Pancreas (tissue), 10 donors: ENCODE measurements around the gene NUP43. TPM values are rescaled to one million over a fixed set of nuclear protein-coding genes. Genes with fewer than 3 reads are reported as not detected.

Experiments
- ATAC-seq, 4 donors: fragments of 200-7000 bp; cut with Tn5 transposase; one replicate each; pipeline versions ENCODE4 v1.8.0 to v1.9.1; 2020; ENCODE audit warnings: mild to moderate bottlenecking in 4 of 4, moderate library complexity in 4 of 4
- DNase-seq, 6 donors: peaks; one replicate each; pipeline ENCODE4 v3.0.0-alpha.2; 2020
- FAIRE-seq: peaks from 2 replicates; lab custom pipeline; 2012; peaks lifted over from hg19 to GRCh38; lab: Jason Lieb, UNC
- H3K27ac ChIP-seq, 4 donors: fragments of 200-600 bp; sonication (generic); 1 replicate in 3 of 4; 2 replicates in 1 of 4; pipeline versions ENCODE4 v1.5.0 to v1.8.0; 2020
- H3K27me3 ChIP-seq, 4 donors: fragments of 200-600 bp; one replicate each; pipeline ENCODE4 v1.8.0; 2021
- H3K36me3 ChIP-seq, 3 donors: fragments of 200-600 bp; sonication (generic) in 1 of 3; one replicate each; pipeline versions ENCODE4 v1.5.0 to v1.8.0; 2020 to 2021
- H3K4me1 ChIP-seq, 3 donors: fragments of 200-600 bp; one replicate each; pipeline ENCODE4 v1.8.0; 2021
- H3K4me3 ChIP-seq, 4 donors: fragments of 200-600 bp; sonication (generic) in 2 of 4; one replicate each; pipeline versions ENCODE4 v1.5.0 to v1.8.0; 2020 to 2021
- H3K9me3 ChIP-seq, 4 donors: fragments of 200-600 bp; one replicate each; pipeline ENCODE4 v1.8.0; 2021
- WGBS, 2 donors: extraction: QIAGEN DNeasy Blood & Tissue Kit; methylation state at CpG; one replicate each; pipeline ENCODE4 v1.1.7; 2013; 5-methylcytosine and 5-hydroxymethylcytosine counted together
- intact Hi-C, 3 donors: fragments of 100-400 bp; cut with DNase I; formaldehyde crosslinking; loops; one replicate each; pipeline versions ENCODE4 v1.11.1 to v1.14.2; 2022
- polyA plus RNA-seq, 2 donors: library from polyadenylated mRNA; stranded (reverse); fragments of 200-250 nt; gene quantifications; one replicate each; pipeline ENCODE4 v1.2.3, GENCODE V29; 2013
- total RNA-seq, 6 donors: library from RNA; stranded (reverse); fragmentation: NEBNext Ultra II Directional in 4 of 6; extraction: Animal tissue kit (Norgen Biotek cat#: 25700) in 4 of 6; gene quantifications; one replicate each; pipeline versions ENCODE4 v1.2.1 to v1.2.4, GENCODE V29; 2021 to 2023
- TF ChIP-seq, protein P1 (sequence below), 4 donors: fragments of 200-600 bp; sonication (generic) in 3 of 4; IDR thresholded peaks; one replicate each; pipeline versions ENCODE4 v1.5.0 to v1.8.0; 2021; ENCODE audit warnings: antibody characterized with exemption in 4 of 4
- donor health status: healthy with polysubstance abuse.
- donor health status: DM: no; HTN: no; CAD: no; lungs with moderate emphysema.
- donor health status: DM: no; HTN: no; CAD: no.
- donor health status: control.
- donor health status: control.
- donor health status: Bipolar disorder and iron deficiency.
- donor health status: DM: yes; HTN: yes; CAD: no.
- donor health status: DM: no; HTN: no; CAD: no.
- donor health status: DM: no; HTN: no; CAD: no.
- donor health status: DM: yes; HTN: yes; CAD: no.

NUP43 gene
- total and polyA plus RNA-seq, 8 donors: 7.2 to 21.0 (median 15.3) TPM

DNA sequence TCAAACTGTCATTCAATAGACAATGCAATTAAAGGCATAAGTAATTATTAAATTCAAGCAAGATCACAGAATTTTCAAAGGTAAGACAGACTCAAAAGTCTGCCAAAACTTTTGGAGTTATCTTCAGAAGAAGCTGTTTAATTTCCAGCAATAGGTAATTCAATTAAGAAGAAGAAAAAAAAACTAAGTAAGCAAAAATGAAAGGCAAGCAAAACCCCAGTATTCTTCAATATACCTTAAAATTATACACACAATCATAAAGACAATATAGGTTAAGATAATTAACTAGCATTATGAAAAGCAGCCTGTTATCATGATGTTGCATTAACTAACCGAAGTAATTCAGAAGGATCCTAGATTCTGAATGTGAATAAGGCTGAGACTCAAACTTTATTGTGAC is 31.9 kb downstream of the NUP43 start:
- intact Hi-C loops: no loop called here
- WGBS, 2 donors: 86 to 93% methylated on average over 1 of the region's 1 CpG
- Histone ChIP-seq H3K27ac (no peak overlapping the region), H3K27me3 (no peaks in the 10 kb centered on the region), H3K9me3 (no peaks in the 10 kb centered on the region), H3K4me1 (peaks cover 7 to 26% (median 16%) of the 10 kb centered on the region in 3 donors), H3K36me3 (no peaks in the 10 kb centered on the region), H3K4me3 (no peak overlapping the region)
- ATAC-seq (no peak), DNase-seq (no peak), FAIRE-seq (no peak)
- TF ChIP-seq, protein P1, sequence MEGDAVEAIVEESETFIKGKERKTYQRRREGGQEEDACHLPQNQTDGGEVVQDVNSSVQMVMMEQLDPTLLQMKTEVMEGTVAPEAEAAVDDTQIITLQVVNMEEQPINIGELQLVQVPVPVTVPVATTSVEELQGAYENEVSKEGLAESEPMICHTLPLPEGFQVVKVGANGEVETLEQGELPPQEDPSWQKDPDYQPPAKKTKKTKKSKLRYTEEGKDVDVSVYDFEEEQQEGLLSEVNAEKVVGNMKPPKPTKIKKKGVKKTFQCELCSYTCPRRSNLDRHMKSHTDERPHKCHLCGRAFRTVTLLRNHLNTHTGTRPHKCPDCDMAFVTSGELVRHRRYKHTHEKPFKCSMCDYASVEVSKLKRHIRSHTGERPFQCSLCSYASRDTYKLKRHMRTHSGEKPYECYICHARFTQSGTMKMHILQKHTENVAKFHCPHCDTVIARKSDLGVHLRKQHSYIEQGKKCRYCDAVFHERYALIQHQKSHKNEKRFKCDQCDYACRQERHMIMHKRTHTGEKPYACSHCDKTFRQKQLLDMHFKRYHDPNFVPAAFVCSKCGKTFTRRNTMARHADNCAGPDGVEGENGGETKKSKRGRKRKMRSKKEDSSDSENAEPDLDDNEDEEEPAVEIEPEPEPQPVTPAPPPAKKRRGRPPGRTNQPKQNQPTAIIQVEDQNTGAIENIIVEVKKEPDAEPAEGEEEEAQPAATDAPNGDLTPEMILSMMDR (IDR thresholded peaks at IDR 0.05): no peak

DNA sequence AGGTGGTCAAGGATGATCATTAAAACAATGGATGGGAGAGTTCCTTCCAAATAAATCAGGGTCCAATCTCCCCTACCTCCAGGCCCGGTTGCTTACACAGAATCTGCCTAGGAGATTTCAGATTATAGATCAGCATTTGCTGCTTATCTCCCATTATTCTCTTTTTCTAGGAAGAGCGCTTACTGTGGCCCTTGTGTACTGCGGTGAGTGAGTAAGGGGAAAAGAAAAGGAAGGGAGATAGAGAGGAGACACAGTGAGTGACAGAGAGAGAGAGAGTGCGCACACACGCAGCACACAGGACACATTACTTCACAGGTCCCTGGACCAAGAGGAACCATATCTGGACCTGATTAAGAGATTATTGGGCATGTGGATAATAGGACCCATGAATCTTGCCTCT is 34.6 kb downstream of the NUP43 start:
- FAIRE-seq (no peak), DNase-seq (no peak), ATAC-seq (no peak)
- Histone ChIP-seq H3K27me3 (no peaks in the 10 kb centered on the region), H3K9me3 (no peaks in the 10 kb centered on the region), H3K36me3 (no peaks in the 10 kb centered on the region), H3K27ac (no peak overlapping the region), H3K4me3 (no peak overlapping the region), H3K4me1 (peaks cover 16 to 25% (median 20%) of the 10 kb centered on the region in 3 donors)
- 96 to 98% methylated on average over 5 of the region's 5 CpGs for WGBS, 2 donors
- intact Hi-C loops: no loop called here
- TF ChIP-seq, protein P1 (IDR thresholded peaks at IDR 0.05): no peak

DNA sequence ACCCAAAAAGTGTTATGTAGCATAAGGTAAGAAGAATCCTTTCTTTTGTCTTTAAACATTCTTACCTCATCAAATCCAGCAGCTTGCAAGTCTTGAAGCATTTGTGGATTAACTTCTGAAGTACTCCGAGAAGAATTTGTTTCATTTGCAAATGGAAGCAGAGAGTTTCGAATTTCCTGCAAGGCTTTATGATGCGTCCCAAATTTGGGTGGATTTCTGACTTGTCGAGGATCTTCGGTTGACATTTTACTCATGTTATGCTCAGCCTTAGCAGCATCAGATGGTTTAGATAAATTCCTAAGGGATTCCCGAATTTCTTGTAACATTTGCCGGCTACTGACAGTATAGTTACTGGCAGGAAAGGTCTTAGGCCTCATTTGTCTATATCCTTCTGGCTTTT is 44.6 kb downstream of the NUP43 start:
- TF ChIP-seq, protein P1 (IDR thresholded peaks at IDR 0.05): no peak
- H3K4me1 ChIP-seq: no peaks in the 10 kb centered on the region
- no peaks in the 10 kb centered on the region for H3K27me3 ChIP-seq
- no peak for DNase-seq
- 80 to 82% methylated on average over 7 of the region's 7 CpGs for WGBS, 2 donors
- no peaks in the 10 kb centered on the region for H3K9me3 ChIP-seq
- no peak overlapping the region for H3K27ac ChIP-seq
- FAIRE-seq: no peak
- H3K36me3 ChIP-seq: peaks cover 0 to 3% (median 0%) of the 10 kb centered on the region in 3 donors
- intact Hi-C loops: no loop called here
- H3K4me3 ChIP-seq: no peak overlapping the region
- no peak for ATAC-seq

DNA sequence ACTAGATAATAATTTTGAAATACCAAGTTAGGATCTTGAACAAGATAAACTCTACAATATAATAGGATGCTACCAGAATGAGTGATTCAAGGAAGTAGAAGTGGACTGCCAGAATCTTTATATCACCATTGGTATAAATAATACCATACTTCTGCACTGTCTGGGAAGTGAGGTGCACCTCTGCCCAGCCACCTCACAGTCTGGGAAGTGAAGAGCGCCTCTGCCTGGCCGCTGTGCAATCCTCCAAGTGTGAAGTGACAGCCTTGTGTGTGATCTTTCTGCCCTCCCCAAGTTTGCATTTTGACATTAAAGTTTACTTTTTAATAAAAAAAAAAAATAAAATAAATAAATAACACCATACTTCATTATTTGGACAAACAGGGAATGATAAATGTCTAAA is 47.2 kb downstream of the NUP43 start:
- 96 to 99% methylated on average over 2 of the region's 2 CpGs for WGBS, 2 donors
- H3K27me3 ChIP-seq: no peaks in the 10 kb centered on the region
- no peak for DNase-seq
- no peaks in the 10 kb centered on the region for H3K9me3 ChIP-seq
- no peaks in the 10 kb centered on the region for H3K4me1 ChIP-seq
- H3K27ac ChIP-seq: no peak overlapping the region
- FAIRE-seq: no peak
- TF ChIP-seq, protein P1 (IDR thresholded peaks at IDR 0.05): no peak
- ATAC-seq: no peak
- H3K36me3 ChIP-seq: peaks cover 0 to 8% (median 0%) of the 10 kb centered on the region in 3 donors
- intact Hi-C loops: no loop called here
- no peak overlapping the region for H3K4me3 ChIP-seq

DNA sequence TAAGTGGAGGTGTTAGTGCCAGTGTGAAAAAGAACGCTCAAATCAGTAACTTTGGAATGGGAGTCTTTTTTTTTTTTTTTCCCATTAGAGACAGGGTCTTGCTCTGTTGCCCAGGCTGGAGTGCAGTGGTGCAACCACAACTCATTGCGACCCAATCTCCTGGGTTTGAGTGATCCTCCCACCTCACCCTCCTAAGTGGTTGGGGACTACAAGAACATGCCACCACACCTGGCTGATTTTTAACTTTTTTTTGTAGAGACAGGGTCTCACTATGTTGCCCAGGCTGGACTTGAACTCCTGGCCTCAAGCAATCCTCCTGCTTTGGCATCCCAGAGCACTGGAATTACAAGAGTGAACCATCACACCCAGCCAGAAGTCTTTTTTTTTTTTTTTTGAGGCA is 48.2 kb downstream of the NUP43 start:
- ATAC-seq: no peak
- no peak overlapping the region for H3K4me3 ChIP-seq
- DNase-seq: no peak
- TF ChIP-seq, protein P1 (IDR thresholded peaks at IDR 0.05): no peak
- intact Hi-C loops: no loop called here
- FAIRE-seq: no peak
- H3K4me1 ChIP-seq: no peaks in the 10 kb centered on the region
- H3K27me3 ChIP-seq: no peaks in the 10 kb centered on the region
- WGBS, 2 donors: 94 to 97% methylated on average over 2 of the region's 2 CpGs
- no peak overlapping the region for H3K27ac ChIP-seq
- H3K9me3 ChIP-seq: no peaks in the 10 kb centered on the region
- H3K36me3 ChIP-seq: peaks cover 0 to 8% (median 0%) of the 10 kb centered on the region in 3 donors
